ENCODE data around the gene IPO4.

Gene IPO4

GRCh38 chr14:24179961-24180796 lies 8.4 kb downstream of the IPO4 start (continued):
- no peak for TF ChIP-seq ZNF518A (tag by site-specific recombination; conservative IDR thresholded peaks at IDR 0.05; ENCODE audit: low read depth)
- no peak for TF ChIP-seq ZNF10 (tag by site-specific recombination; IDR thresholded peaks at IDR 0.05)
- peak; percentile 69; the same call in 1 of the 2 replicates for TF ChIP-seq SCRT2 (tag by site-specific recombination; IDR thresholded peaks at IDR 0.05)
- TF ChIP-seq KLF17 (tag by site-specific recombination; IDR thresholded peaks at IDR 0.05), result peak; percentile 58; the same call in 1 of the 2 replicates
- no peak for TF ChIP-seq REPIN1 (tag by site-specific recombination; IDR thresholded peaks at IDR 0.05; ENCODE audit: low read depth)
- no peak for TF ChIP-seq ZNF311 (tag by site-specific recombination; IDR thresholded peaks at IDR 0.05; ENCODE audit: borderline replicate concordance)
- no peak for TF ChIP-seq KLF10 (tag by site-specific recombination; IDR thresholded peaks at IDR 0.05)
- no peak for TF ChIP-seq ZNF449 (tag by site-specific recombination; IDR thresholded peaks at IDR 0.05)
- TF ChIP-seq ZNF433 (tag by site-specific recombination; IDR thresholded peaks at IDR 0.05; ENCODE audit: low read depth), result no peak
- no peak for TF ChIP-seq ZFP37 (tag by site-specific recombination; IDR thresholded peaks at IDR 0.05)
- TF ChIP-seq KLF9 (tag by site-specific recombination; IDR thresholded peaks at IDR 0.05; ENCODE audit: low read depth), result no peak
- peak; percentile 99 for TF ChIP-seq ZNF629 (tag by site-specific recombination; IDR thresholded peaks at IDR 0.05)
- TF ChIP-seq YY1 (tag by site-specific recombination; IDR thresholded peaks at IDR 0.05), result no peak
- TF ChIP-seq ZEB2 (tag by site-specific recombination; IDR thresholded peaks at IDR 0.05), result peak; percentile 67; the same call in 1 of the 2 replicates
- TF ChIP-seq ZNF202 (tag by site-specific recombination; IDR thresholded peaks at IDR 0.05; ENCODE audit: borderline replicate concordance), result no peak
- TF ChIP-seq ZNF114 (tag by site-specific recombination; IDR thresholded peaks at IDR 0.05), result no peak
- peak; percentile 56; the same call in 1 of the 2 replicates for TF ChIP-seq ZFP69B (tag by site-specific recombination; IDR thresholded peaks at IDR 0.05)
- no peak for TF ChIP-seq ZNF624 (tag by site-specific recombination; IDR thresholded peaks at IDR 0.05)
- no peak for TF ChIP-seq KLF16 (tag by site-specific recombination; IDR thresholded peaks at IDR 0.05)
- TF ChIP-seq INSM2 (tag by site-specific recombination; IDR thresholded peaks at IDR 0.05), result no peak
- no peak for TF ChIP-seq ZNF350 (tag by site-specific recombination; IDR thresholded peaks at IDR 0.05)
- peak; percentile 63 for TF ChIP-seq ZNF660 (tag by site-specific recombination; IDR thresholded peaks at IDR 0.05)
- 0 out of 2 replicates have a peak, but pooled peaks have one; percentile 38 for TF ChIP-seq PRDM10 (tag by site-specific recombination; IDR thresholded peaks at IDR 0.05)
- no peak for TF ChIP-seq ZNF398 (tag by site-specific recombination; IDR thresholded peaks at IDR 0.05)
